HUES48 (cell line): ENCODE results near the gene PDE4B.
"Not testable (repeated sequence)": the region's sequence is repeated elsewhere in the genome, so short reads cannot be mapped to it uniquely, and the experiment has no call there.

ENCODE experiments used
- H3K27ac ChIP-seq: one replicate; pipeline ENCODE4 v1.7.0; 2013; ENCODE audit warnings: low read depth, low read length, inconsistent platforms
- H3K27me3 ChIP-seq: 2 replicates; pipeline ENCODE4 v1.6.1; 2013; ENCODE audit warnings: mild to moderate bottlenecking, low read length; ENCODE audit not compliant: control insufficient read depth, insufficient read depth
- H3K36me3 ChIP-seq: 2 replicates; pipeline ENCODE4 v1.6.1; 2013; ENCODE audit warnings: low read length; ENCODE audit not compliant: control insufficient read depth, insufficient read depth
- H3K4me1 ChIP-seq: 2 replicates; pipeline ENCODE4 v1.6.1; 2013; ENCODE audit warnings: mild to moderate bottlenecking, low read length; ENCODE audit not compliant: control insufficient read depth, insufficient read depth
- H3K4me3 ChIP-seq: 2 replicates; pipeline ENCODE4 v1.5.1; 2013; ENCODE audit warnings: mild to moderate bottlenecking, low read depth, low read length
- H3K9ac ChIP-seq: 2 replicates; pipeline ENCODE4 v1.6.1; 2013; ENCODE audit warnings: mild to moderate bottlenecking, low read depth, low read length, moderate library complexity
- H3K9me3 ChIP-seq: 2 replicates; pipeline ENCODE4 v1.6.1; 2013; ENCODE audit warnings: low read length; ENCODE audit not compliant: control insufficient read depth, insufficient read depth

Gene PDE4B

GRCh38 chr1:65952696-65953095 is 160.0 kb downstream of the PDE4B start:
- Histone ChIP-seq H3K36me3 (no peaks in the 10 kb centered on the region), H3K9ac (no peak overlapping the region), H3K9me3 (no peaks in the 10 kb centered on the region), H3K27ac (no peak overlapping the region), H3K4me3 (no peak overlapping the region), H3K4me1 (no peaks in the 10 kb centered on the region), H3K27me3 (no peaks in the 10 kb centered on the region)

GRCh38 chr1:65953170-65953569 is 160.5 kb downstream of the PDE4B start:
- no peak overlapping the region for H3K4me3 ChIP-seq
- no peaks in the 10 kb centered on the region for H3K36me3 ChIP-seq
- no peaks in the 10 kb centered on the region for H3K9me3 ChIP-seq
- H3K9ac ChIP-seq = no peak overlapping the region
- H3K4me1 ChIP-seq = no peaks in the 10 kb centered on the region
- H3K27me3 ChIP-seq = no peaks in the 10 kb centered on the region
- no peak overlapping the region for H3K27ac ChIP-seq

GRCh38 chr1:65955071-65955470 is 162.4 kb downstream of the PDE4B start:
- Histone ChIP-seq H3K9me3 (no peaks in the 10 kb centered on the region), H3K4me1 (no peaks in the 10 kb centered on the region), H3K9ac (no peak overlapping the region), H3K4me3 (no peak overlapping the region), H3K27me3 (no peaks in the 10 kb centered on the region), H3K36me3 (no peaks in the 10 kb centered on the region), H3K27ac (no peak overlapping the region)

GRCh38 chr1:65955503-65955902 is 162.8 kb downstream of the PDE4B start:
- Histone ChIP-seq H3K27ac (no peak overlapping the region), H3K27me3 (no peaks in the 10 kb centered on the region), H3K4me1 (no peaks in the 10 kb centered on the region), H3K4me3 (no peak overlapping the region), H3K9ac (no peak overlapping the region), H3K36me3 (no peaks in the 10 kb centered on the region), H3K9me3 (no peaks in the 10 kb centered on the region)

GRCh38 chr1:65958561-65959350 is 166.1 kb downstream of the PDE4B start:
- Histone ChIP-seq H3K9ac (no peak overlapping the region), H3K4me3 (no peak overlapping the region), H3K36me3 (no peaks in the 10 kb centered on the region), H3K4me1 (no peaks in the 10 kb centered on the region), H3K27me3 (no peaks in the 10 kb centered on the region), H3K9me3 (no peaks in the 10 kb centered on the region), H3K27ac (no peak overlapping the region)

GRCh38 chr1:65959896-65960567 is 167.3 kb downstream of the PDE4B start:
- no peak overlapping the region for H3K4me3 ChIP-seq
- H3K4me1 ChIP-seq = no peaks in the 10 kb centered on the region
- H3K27ac ChIP-seq = no peak overlapping the region
- H3K36me3 ChIP-seq = no peaks in the 10 kb centered on the region
- H3K9me3 ChIP-seq = no peaks in the 10 kb centered on the region
- no peaks in the 10 kb centered on the region for H3K27me3 ChIP-seq
- no peak overlapping the region for H3K9ac ChIP-seq

- no peaks in the 10 kb centered on the region for H3K9me3 ChIP-seq
- no peaks in the 10 kb centered on the region for H3K36me3 ChIP-seq
- H3K9ac ChIP-seq = no peak overlapping the region
- no peaks in the 10 kb centered on the region for H3K27me3 ChIP-seq
- no peaks in the 10 kb centered on the region for H3K4me1 ChIP-seq
- no peak overlapping the region for H3K4me3 ChIP-seq
- H3K27ac ChIP-seq = no peak overlapping the region
Measured at GRCh38 chr1:65963156-65963888, 170.6 kb downstream of the PDE4B start.

- Histone ChIP-seq H3K9ac (no peak overlapping the region), H3K36me3 (no peaks in the 10 kb centered on the region), H3K4me3 (no peak overlapping the region), H3K27ac (no peak overlapping the region), H3K27me3 (no peaks in the 10 kb centered on the region), H3K4me1 (no peaks in the 10 kb centered on the region), H3K9me3 (no peaks in the 10 kb centered on the region)
Measured at GRCh38 chr1:65964123-65964522, 171.4 kb downstream of the PDE4B start.

- Histone ChIP-seq H3K9ac (no peak overlapping the region), H3K36me3 (no peaks in the 10 kb centered on the region), H3K27ac (no peak overlapping the region), H3K4me3 (no peak overlapping the region), H3K4me1 (no peaks in the 10 kb centered on the region), H3K9me3 (no peaks in the 10 kb centered on the region), H3K27me3 (no peaks in the 10 kb centered on the region)
Measured at GRCh38 chr1:65965112-65965996, 172.7 kb downstream of the PDE4B start.

GRCh38 chr1:65967492-65967891 is 174.8 kb downstream of the PDE4B start:
- not testable (repeated sequence) for H3K9me3 ChIP-seq, H3K9ac ChIP-seq, H3K4me1 ChIP-seq, H3K36me3 ChIP-seq, H3K27me3 ChIP-seq, H3K27ac ChIP-seq, H3K4me3 ChIP-seq
